Natural killer cell (primary cell): ENCODE measurements around the gene NAV3. TPM values are rescaled to one million over a fixed set of nuclear protein-coding genes. Genes with fewer than 3 reads are reported as not detected.

Source experiments
- ATAC-seq, 3 donors: fragments of 150-1000 bp in 2 of 3; fragments of 200-7000 bp in 1 of 3; cut with Tn5 transposase; 1 replicate in 1 of 3; 2 replicates in 2 of 3; pipeline ENCODE4 v1.10.0; 2021; ENCODE audit warnings: mild to moderate bottlenecking in 2 of 3, moderate library complexity in 2 of 3
- DNase-seq, 2 donors: peaks; one replicate each; pipeline versions ENCODE4 v3.0.0 to v3.0.0-alpha.2; 2013 to 2021; ENCODE audit warnings: mixed read lengths in 1 of 2
- H3K27ac ChIP-seq: one replicate; pipeline ENCODE4 v1.5.1; 2013; ENCODE audit warnings: mild to moderate bottlenecking, low read length
- H3K27me3 ChIP-seq: one replicate; pipeline ENCODE4 v1.6.1; 2013; ENCODE audit warnings: low read length; ENCODE audit not compliant: control insufficient read depth, insufficient read depth
- H3K36me3 ChIP-seq: one replicate; pipeline ENCODE4 v1.6.1; 2013; ENCODE audit warnings: low read length; ENCODE audit not compliant: control insufficient read depth, insufficient read depth
- H3K4me1 ChIP-seq: one replicate; pipeline ENCODE4 v1.6.1; 2013; ENCODE audit warnings: low read length; ENCODE audit not compliant: control insufficient read depth, insufficient read depth
- H3K4me3 ChIP-seq: one replicate; pipeline ENCODE4 v1.5.1; 2013; ENCODE audit warnings: low read length
- H3K9me3 ChIP-seq: one replicate; pipeline ENCODE4 v1.6.1; 2013; ENCODE audit warnings: low read length; ENCODE audit not compliant: control insufficient read depth, insufficient read depth
- H3K27ac Mint-ChIP-seq, 2 donors: one replicate each; pipeline ENCODE4 v1.8.0; 2022; ENCODE audit warnings: mild to moderate bottlenecking in 2 of 2, mixed read lengths in 2 of 2, moderate library complexity in 1 of 2
- H3K27me3 Mint-ChIP-seq, 2 donors: one replicate each; pipeline ENCODE4 v1.8.0; 2022; ENCODE audit warnings: low read depth in 2 of 2, mixed read lengths in 2 of 2
- H3K36me3 Mint-ChIP-seq: one replicate; pipeline ENCODE4 v1.8.0; 2022; ENCODE audit warnings: mixed read lengths
- H3K4me1 Mint-ChIP-seq, 2 donors: one replicate each; pipeline ENCODE4 v1.8.0; 2022; ENCODE audit warnings: mixed read lengths in 2 of 2
- H3K4me3 Mint-ChIP-seq: one replicate; pipeline ENCODE4 v1.8.0; 2022; ENCODE audit warnings: mild to moderate bottlenecking, moderate library complexity, mixed read lengths
- H3K9me3 Mint-ChIP-seq, 2 donors: one replicate each; pipeline ENCODE4 v1.8.0; 2022; ENCODE audit warnings: mixed read lengths in 2 of 2
- WGBS: methylation state at CpG from one replicate; pipeline ENCODE4 v1.1.7; 2013; ENCODE audit warnings: missing lambda C conversion rate; ENCODE audit not compliant: insufficient coverage; 5-methylcytosine and 5-hydroxymethylcytosine counted together
- intact Hi-C: fragments of 100-400 bp; cut with micrococcal nuclease; formaldehyde crosslinking; loops from one replicate; pipeline ENCODE4 v1.14.2; 2022
- total RNA-seq, 4 donors: library from RNA; stranded (reverse); fragments of 120-200 nt in 1 of 4; gene quantifications; one replicate each; pipeline versions ENCODE4 v1.2.3 to v1.2.4, GENCODE V29; 2013 to 2022
- TF ChIP-seq, protein P1 (sequence below): fragments of 200-600 bp; IDR thresholded peaks from one replicate; pipeline ENCODE4 v1.8.0; 2022; ENCODE audit warnings: antibody characterized with exemption

NAV3 gene
- total RNA-seq, 3 donors from 2014 or later (not counting 1 experiment from before 2014, with no cell fraction given): not detected

DNA sequence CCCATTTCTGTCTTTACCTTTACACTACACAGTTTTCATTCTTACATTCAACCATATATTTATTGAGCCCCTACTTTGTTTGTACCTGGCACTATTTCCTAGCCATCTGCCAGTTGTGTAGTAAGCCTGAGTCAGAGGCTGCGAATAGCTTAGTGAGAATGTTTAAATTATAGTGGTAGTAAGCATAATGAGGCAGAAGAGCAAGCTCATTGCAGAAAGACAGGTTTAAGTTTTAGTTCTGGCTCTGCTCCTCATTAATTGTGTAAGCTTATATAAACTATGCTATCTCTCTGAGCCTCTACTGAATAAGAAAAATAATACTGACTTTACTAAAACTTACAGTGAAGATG is 123.5 kb downstream of the NAV3 start:
- Mint-ChIP-seq H3K4me1 (no peaks in the 10 kb centered on the region), H3K27ac (no peak overlapping the region), H3K27me3 (no peaks in the 10 kb centered on the region), H3K9me3 (peaks cover 3 to 4% of the 10 kb centered on the region in 2 donors), H3K36me3 (no peaks in the 10 kb centered on the region), H3K4me3 (no peak overlapping the region)
- no peaks in the 10 kb centered on the region for H3K36me3 ChIP-seq
- WGBS: 54% methylated on average over 1 of the region's 1 CpG
- H3K4me3 ChIP-seq: no peak overlapping the region
- H3K4me1 ChIP-seq: no peaks in the 10 kb centered on the region
- TF ChIP-seq, protein P1, sequence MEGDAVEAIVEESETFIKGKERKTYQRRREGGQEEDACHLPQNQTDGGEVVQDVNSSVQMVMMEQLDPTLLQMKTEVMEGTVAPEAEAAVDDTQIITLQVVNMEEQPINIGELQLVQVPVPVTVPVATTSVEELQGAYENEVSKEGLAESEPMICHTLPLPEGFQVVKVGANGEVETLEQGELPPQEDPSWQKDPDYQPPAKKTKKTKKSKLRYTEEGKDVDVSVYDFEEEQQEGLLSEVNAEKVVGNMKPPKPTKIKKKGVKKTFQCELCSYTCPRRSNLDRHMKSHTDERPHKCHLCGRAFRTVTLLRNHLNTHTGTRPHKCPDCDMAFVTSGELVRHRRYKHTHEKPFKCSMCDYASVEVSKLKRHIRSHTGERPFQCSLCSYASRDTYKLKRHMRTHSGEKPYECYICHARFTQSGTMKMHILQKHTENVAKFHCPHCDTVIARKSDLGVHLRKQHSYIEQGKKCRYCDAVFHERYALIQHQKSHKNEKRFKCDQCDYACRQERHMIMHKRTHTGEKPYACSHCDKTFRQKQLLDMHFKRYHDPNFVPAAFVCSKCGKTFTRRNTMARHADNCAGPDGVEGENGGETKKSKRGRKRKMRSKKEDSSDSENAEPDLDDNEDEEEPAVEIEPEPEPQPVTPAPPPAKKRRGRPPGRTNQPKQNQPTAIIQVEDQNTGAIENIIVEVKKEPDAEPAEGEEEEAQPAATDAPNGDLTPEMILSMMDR: no peak
- intact Hi-C loops: no loop called here
- H3K27me3 ChIP-seq: no peaks in the 10 kb centered on the region
- no peak for DNase-seq
- H3K27ac ChIP-seq: no peak overlapping the region
- H3K9me3 ChIP-seq: no peaks in the 10 kb centered on the region
- ATAC-seq: no peak

DNA sequence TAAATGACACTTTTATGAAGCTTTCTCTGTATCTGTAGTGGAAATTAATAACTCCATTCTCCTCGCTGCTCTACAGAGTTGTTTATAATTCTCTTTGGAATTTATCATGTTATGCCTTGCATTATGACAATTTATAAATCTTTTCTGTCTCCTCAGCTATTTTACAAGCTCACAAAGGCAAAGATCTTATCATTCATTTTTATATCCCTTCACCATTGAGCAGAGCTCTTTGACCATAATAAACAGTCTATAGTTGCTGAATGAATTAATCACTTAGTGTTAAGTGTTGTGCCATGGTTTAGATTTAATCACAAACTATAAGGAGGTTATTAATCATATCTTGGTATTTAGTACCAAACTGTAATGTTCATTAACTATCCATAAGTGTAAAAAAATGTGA is 126.4 kb downstream of the NAV3 start:
- no peaks in the 10 kb centered on the region for H3K4me1 ChIP-seq
- intact Hi-C loops: no loop called here
- H3K9me3 ChIP-seq: no peaks in the 10 kb centered on the region
- Mint-ChIP-seq H3K36me3 (no peaks in the 10 kb centered on the region), H3K27ac (no peak overlapping the region), H3K4me3 (no peak overlapping the region), H3K9me3 (peaks cover 6 to 9% of the 10 kb centered on the region in 2 donors), H3K27me3 (no peaks in the 10 kb centered on the region), H3K4me1 (no peaks in the 10 kb centered on the region)
- ATAC-seq (no peak), DNase-seq (no peak)
- H3K27me3 ChIP-seq: no peaks in the 10 kb centered on the region
- WGBS: no CpG with 5 or more reads among the region's 1 CpG
- TF ChIP-seq, protein P1: no peak
- H3K36me3 ChIP-seq: no peaks in the 10 kb centered on the region
- H3K4me3 ChIP-seq: no peak overlapping the region
- H3K27ac ChIP-seq: no peak overlapping the region

DNA sequence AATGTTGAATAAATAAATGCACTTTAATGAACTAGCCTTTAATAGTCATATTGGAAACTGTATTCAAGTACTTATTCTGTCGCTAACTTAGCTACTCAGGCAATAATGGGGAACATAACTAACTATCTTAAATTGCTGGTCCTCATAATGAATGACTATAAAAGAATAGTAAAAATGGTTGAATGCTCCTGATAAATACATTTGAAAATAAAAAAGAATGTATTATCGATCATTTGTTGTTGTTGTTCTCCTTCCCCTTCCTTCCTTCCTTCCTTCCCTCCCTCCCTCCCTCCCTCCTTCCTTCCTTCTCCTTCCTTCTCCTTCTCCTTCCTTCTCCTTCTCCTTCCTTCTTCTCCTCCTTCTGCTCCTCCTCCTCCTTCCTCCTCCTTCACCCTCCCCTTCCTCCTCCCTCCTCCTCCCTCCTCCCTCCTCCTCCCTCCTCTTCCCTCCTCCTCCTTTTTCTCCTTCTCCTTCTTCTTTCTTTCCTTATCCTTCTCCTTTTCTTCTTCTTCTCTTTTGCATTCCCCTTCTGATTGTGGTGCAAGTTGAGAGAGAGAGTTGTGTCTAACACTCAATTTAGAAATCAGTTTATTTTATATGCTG is 133.0 kb downstream of the NAV3 start:
- no peaks in the 10 kb centered on the region for H3K36me3 Mint-ChIP-seq
- H3K27ac Mint-ChIP-seq: no peak overlapping the region
- H3K9me3 ChIP-seq: no peaks in the 10 kb centered on the region
- TF ChIP-seq, protein P1: no peak
- no peak overlapping the region for H3K27ac ChIP-seq
- no peaks in the 10 kb centered on the region for H3K36me3 ChIP-seq
- DNase-seq (no peak), ATAC-seq (no peak)
- WGBS: 88% methylated on average over 1 of the region's 2 CpGs
- no peak overlapping the region for H3K4me3 Mint-ChIP-seq
- no peaks in the 10 kb centered on the region for H3K4me1 Mint-ChIP-seq
- H3K4me3 ChIP-seq: no peak overlapping the region
- no peaks in the 10 kb centered on the region for H3K27me3 ChIP-seq
- H3K27me3 Mint-ChIP-seq: no peaks in the 10 kb centered on the region
- peaks cover 8 to 14% of the 10 kb centered on the region in 2 donors for H3K9me3 Mint-ChIP-seq
- no peaks in the 10 kb centered on the region for H3K4me1 ChIP-seq
- intact Hi-C loops: no loop called here

DNA sequence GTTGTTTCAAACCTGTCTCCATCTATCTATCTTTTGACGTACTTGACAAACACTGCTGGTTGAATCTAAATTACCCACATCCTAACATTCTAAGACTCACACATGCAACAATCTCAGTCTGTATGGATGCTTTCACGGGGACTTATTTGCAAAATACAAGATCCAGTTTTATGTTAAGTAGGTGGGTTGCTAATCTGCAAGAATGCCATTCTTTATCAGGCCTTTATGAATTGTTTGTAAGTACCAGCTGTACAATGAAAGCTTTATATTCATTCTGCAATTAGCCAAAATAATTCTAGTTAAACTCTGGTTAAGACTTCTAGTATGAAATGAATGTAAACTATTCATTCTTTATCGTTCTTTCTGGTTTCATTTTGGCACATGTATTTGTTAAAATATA is 135.1 kb downstream of the NAV3 start:
- Histone ChIP-seq H3K36me3 (no peaks in the 10 kb centered on the region), H3K4me3 (no peak overlapping the region), H3K9me3 (no peaks in the 10 kb centered on the region), H3K4me1 (no peaks in the 10 kb centered on the region), H3K27ac (no peak overlapping the region), H3K27me3 (no peaks in the 10 kb centered on the region)
- Mint-ChIP-seq H3K4me1 (no peaks in the 10 kb centered on the region), H3K4me3 (no peak overlapping the region), H3K27me3 (no peaks in the 10 kb centered on the region), H3K9me3 (peaks cover 12% of the 10 kb centered on the region in 2 donors), H3K36me3 (no peaks in the 10 kb centered on the region), H3K27ac (no peak overlapping the region)
- ATAC-seq (no peak), DNase-seq (no peak)
- intact Hi-C loops: no loop called here
- TF ChIP-seq, protein P1: no peak
- no CpG with 5 or more reads among the region's 3 CpGs for WGBS
